GM06990 (cell line): ENCODE results near the gene COMMD10.
A peak's percentile ranks its signal among the peaks of the same experiment; 100 is the strongest.

ENCODE experiments used
- DNase-seq: peaks from one replicate; pipeline ENCODE4 v3.0.0-alpha.2; 2011; ENCODE audit not compliant: insufficient read length; ENCODE audit errors: extremely low read depth
- H3K27me3 ChIP-seq: replicated peaks from 2 replicates; pipeline ENCODE4 v1.6.0; 2011; ENCODE audit warnings: low read length; ENCODE audit not compliant: control insufficient read depth, insufficient read depth
- H3K36me3 ChIP-seq: 2 replicates; pipeline ENCODE4 v1.5.1; 2011; ENCODE audit warnings: low read length; ENCODE audit not compliant: control insufficient read depth, insufficient read depth
- H3K4me3 ChIP-seq: replicated peaks from 2 replicates; pipeline ENCODE4 v1.5.1; 2011; ENCODE audit warnings: low read depth, mild to moderate bottlenecking, control low read depth, low read length
- TF ChIP-seq, protein P1 (sequence below): IDR thresholded peaks from 2 replicates; pipeline ENCODE4 v1.5.1; 2011; ENCODE audit warnings: low read length, control low read depth, mild to moderate bottlenecking, inconsistent platforms; ENCODE audit not compliant: insufficient read depth, poor library complexity, severe bottlenecking

The COMMD10 gene

DNA sequence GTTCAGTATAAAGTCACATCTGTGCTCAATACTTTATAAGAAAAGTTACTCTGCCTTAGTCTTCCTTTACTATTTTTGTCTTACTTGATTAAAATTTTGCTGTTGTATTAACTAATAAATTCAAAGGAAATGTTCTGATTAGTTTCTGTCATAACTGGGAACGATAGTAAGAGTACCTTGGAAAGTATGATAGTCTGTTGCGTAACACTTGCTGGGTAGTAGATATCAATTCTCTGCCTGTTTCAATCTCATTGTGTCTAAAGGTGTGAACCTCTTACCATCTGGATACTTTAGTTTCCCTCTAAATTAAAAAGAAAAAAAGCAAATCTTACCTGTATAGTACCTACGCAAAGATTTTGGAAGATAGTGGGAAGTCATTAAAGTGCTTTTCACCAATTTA, 48.5 kb downstream of the COMMD10 start:
- Histone ChIP-seq H3K36me3 (no peaks in the 10 kb centered on the region), H3K4me3 (no peak overlapping the region), H3K27me3 (no peaks in the 10 kb centered on the region)
- no peak for DNase-seq
- TF ChIP-seq, protein P1, sequence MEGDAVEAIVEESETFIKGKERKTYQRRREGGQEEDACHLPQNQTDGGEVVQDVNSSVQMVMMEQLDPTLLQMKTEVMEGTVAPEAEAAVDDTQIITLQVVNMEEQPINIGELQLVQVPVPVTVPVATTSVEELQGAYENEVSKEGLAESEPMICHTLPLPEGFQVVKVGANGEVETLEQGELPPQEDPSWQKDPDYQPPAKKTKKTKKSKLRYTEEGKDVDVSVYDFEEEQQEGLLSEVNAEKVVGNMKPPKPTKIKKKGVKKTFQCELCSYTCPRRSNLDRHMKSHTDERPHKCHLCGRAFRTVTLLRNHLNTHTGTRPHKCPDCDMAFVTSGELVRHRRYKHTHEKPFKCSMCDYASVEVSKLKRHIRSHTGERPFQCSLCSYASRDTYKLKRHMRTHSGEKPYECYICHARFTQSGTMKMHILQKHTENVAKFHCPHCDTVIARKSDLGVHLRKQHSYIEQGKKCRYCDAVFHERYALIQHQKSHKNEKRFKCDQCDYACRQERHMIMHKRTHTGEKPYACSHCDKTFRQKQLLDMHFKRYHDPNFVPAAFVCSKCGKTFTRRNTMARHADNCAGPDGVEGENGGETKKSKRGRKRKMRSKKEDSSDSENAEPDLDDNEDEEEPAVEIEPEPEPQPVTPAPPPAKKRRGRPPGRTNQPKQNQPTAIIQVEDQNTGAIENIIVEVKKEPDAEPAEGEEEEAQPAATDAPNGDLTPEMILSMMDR, result no peak

DNA sequence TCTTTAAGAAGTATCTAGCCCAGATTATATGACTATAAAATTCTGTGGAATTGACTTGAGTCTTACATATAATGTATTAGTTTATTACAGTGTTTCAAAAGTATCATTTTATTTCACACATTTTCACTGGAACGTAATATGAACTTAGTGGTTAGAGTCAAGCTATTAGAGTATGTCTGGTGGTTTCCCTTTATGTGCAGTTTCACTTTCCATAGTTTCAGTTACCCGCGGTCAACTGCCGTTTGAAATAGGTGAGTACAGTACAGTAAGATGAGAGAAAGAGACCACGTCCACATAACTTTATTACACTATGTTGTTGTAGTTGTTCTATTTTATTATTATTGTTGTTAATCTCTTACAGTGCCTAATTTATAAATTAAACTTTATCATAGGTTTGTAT, 50.5 kb downstream of the COMMD10 start:
- H3K36me3 ChIP-seq, result no peaks in the 10 kb centered on the region
- no peak overlapping the region for H3K4me3 ChIP-seq
- DNase-seq, result peak; percentile 24
- H3K27me3 ChIP-seq, result no peaks in the 10 kb centered on the region
- TF ChIP-seq, protein P1, result no peak

DNA sequence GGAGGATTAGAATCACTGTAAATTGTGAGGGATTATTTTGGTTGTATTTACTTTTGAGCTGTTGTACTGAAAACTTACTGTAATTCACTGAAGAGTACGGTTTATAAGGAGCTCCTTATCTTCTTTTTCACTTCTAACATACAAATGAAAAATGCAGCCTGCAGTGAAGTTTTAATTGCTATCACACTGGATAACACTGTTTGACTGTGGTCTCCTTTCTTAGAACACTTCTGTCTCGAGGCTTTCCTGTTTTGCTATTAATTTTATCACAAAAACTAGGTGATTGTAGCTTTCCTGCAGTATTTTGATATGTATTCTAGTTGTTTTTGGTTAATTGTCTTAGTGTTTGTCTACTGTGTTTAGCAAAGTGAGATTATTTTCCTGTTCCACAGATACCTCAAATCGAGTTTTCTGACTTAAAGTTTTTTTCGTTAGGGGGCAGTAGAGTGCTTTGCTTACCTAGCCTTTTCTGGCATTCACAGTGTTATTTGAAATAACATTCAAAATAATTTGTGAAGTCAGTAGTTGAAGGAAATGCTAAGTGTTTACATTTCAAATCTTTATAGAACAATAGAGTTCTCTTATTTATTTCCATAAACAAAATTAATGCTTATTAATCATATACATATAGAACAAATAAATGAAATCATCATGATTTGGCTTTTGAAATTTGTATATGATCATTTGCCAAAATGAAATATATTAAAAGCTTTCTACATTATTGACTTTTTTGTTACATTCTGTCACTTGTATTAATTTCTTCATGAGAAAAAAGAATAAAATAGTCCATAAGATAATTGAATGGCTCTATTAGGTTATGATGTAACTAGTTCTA, 52.9 kb downstream of the COMMD10 start:
- Histone ChIP-seq H3K36me3 (no peaks in the 10 kb centered on the region), H3K4me3 (no peak overlapping the region), H3K27me3 (no peaks in the 10 kb centered on the region)
- DNase-seq, result no peak
- TF ChIP-seq, protein P1, result peak; percentile 64

DNA sequence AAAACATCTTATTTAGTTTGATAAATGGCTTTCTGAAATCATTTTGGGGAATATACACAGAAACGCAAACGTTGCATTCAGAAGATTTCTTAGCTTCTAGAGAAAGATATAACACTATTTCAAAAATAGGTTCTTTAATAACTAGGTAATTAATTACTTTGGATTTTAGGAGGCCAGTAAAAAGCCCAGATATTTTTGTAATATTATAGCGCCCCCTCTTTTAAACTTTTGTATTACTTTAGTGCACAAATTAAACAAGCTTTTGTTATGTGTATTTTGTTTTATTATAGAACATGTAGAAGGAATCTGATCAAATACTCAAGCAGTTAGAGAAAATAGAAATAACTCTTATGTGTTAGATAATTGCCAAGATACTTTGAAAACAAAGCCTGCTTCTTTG, 57.7 kb downstream of the COMMD10 start:
- Histone ChIP-seq H3K36me3 (no peaks in the 10 kb centered on the region), H3K4me3 (no peak overlapping the region), H3K27me3 (no peaks in the 10 kb centered on the region)
- TF ChIP-seq, protein P1, result no peak
- no peak for DNase-seq

DNA sequence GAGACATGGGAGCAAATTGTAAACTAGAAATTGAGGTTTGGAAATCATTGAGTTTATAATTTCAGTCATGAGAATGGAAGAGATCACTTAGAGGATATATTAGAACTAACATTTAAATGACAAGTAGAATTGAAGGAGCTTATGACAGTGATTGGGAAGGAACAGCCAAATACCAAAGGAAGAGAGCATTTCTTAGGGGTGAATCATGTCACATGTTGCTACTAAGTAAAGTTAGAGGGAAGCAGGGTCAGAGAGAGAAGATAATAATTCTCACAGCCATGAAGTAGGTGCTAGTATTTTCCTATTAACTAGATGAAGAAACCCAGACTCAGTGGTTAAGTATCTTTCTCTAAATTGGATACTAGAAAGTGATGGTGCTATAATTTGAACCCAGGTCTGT, 59.3 kb downstream of the COMMD10 start:
- Histone ChIP-seq H3K27me3 (no peaks in the 10 kb centered on the region), H3K36me3 (no peaks in the 10 kb centered on the region), H3K4me3 (no peak overlapping the region)
- DNase-seq, result no peak
- TF ChIP-seq, protein P1, result no peak
